Femur (tissue), 1 donor: Measurements from ENCODE around the gene SAE1.
"Not testable (repeated sequence)": the region's sequence is repeated elsewhere in the genome, so short reads cannot be mapped to it uniquely, and the experiment has no call there.

Experiments used
- DNase-seq: peaks from one replicate; pipeline ENCODE4 v3.0.0-alpha.2; 2017

The SAE1 gene

GRCh38 chr19:47243364-47243775 is 112.7 kb downstream of the SAE1 start:
- no peak for DNase-seq

GRCh38 chr19:47243776-47244547 is 113.3 kb downstream of the SAE1 start:
- DNase-seq: peak; percentile 95

GRCh38 chr19:47247308-47247990 is 116.8 kb downstream of the SAE1 start:
- peak; percentile 87 for DNase-seq

- DNase-seq: not testable (repeated sequence)
Observed at GRCh38 chr19:47253016-47253415, 122.4 kb downstream of the SAE1 start.

GRCh38 chr19:47253467-47253881 is 122.8 kb downstream of the SAE1 start:
- DNase-seq: no peak

- DNase-seq: no peak
Observed at GRCh38 chr19:47253970-47254369, 123.3 kb downstream of the SAE1 start.

- peak; percentile 98 for DNase-seq
Observed at GRCh38 chr19:47255879-47256692, 125.5 kb downstream of the SAE1 start, which contains the start of gene CCDC9. Gene CCDC9, plus strand, starts transcription at chr19:47256525. Its CDS starts 1,876 bp downstream, at chr19:47258401.

- DNase-seq: peak; percentile 100
Observed at GRCh38 chr19:47256693-47257410, 126.2 kb downstream of the SAE1 start.

GRCh38 chr19:47257411-47258169 is 127.0 kb downstream of the SAE1 start:
- no peak for DNase-seq

- DNase-seq: peak; percentile 27
Observed at GRCh38 chr19:47258434-47258833, 127.8 kb downstream of the SAE1 start.

- DNase-seq: peak; percentile 27
Observed at GRCh38 chr19:47258895-47259555, 128.4 kb downstream of the SAE1 start.
